K562 (cell line): ENCODE measurements around the gene ARHGAP15. TPM values are rescaled to one million over a fixed set of nuclear protein-coding genes. Genes with fewer than 3 reads are reported as not detected.

Experiments
- ARHGAP35 ChIP-seq: fragments of 450-650 bp; IDR thresholded peaks from 2 replicates; pipeline ENCODE4 v1.6.1; 2018; ENCODE audit not compliant: partially characterized antibody
- ARNT ChIP-seq, 2 experiments: fragments of 450-650 bp; IDR thresholded peaks; 2 replicates each; pipeline ENCODE4 v1.6.1; 2016; ENCODE audit warnings: mild to moderate bottlenecking in 1 of 2
- ATF6 ChIP-seq: sonication (generic); formaldehyde crosslinking; IDR thresholded peaks from 2 replicates; pipeline ENCODE4 v1.4.0; 2020; ENCODE audit warnings: mild to moderate bottlenecking, missing genetic modification reagents
- BCOR ChIP-seq: fragments of 450-650 bp; IDR thresholded peaks from 2 replicates; pipeline ENCODE4 v1.6.1; 2016
- ESRRB ChIP-seq: fragments of 250-450 bp; sonication (Bioruptor Pico); IDR thresholded peaks from 2 replicates; pipeline ENCODE4 v1.5.0; 2020; ENCODE audit warnings: mild to moderate bottlenecking, moderate library complexity, borderline replicate concordance
- HNRNPH1 ChIP-seq: fragments of 200-400 bp; formaldehyde crosslinking; optimal IDR thresholded peaks from 2 replicates; pipeline ENCODE3; 2017; ENCODE audit warnings: low read depth, mild to moderate bottlenecking, low read length, moderate library complexity
- PML ChIP-seq: IDR thresholded peaks from 2 replicates; pipeline ENCODE4 v1.6.1; 2012; ENCODE audit warnings: low read length, inconsistent platforms
- PTTG1 ChIP-seq: fragments of 450-650 bp; IDR thresholded peaks from 2 replicates; pipeline ENCODE4 v1.6.1; 2016; ENCODE audit warnings: low read depth, mild to moderate bottlenecking, missing genetic modification characterization, missing compliant biosample characterization
- VEZF1 ChIP-seq: fragments of 200-800 bp; sonication (Bioruptor generic); IDR thresholded peaks from 2 replicates; pipeline ENCODE4 v1.6.1; 2017; ENCODE audit warnings: missing genetic modification characterization, missing compliant biosample characterization
- polyA plus RNA-seq, 8 experiments: library from polyadenylated mRNA; depleted of rRNA in 4 of 8; stranded (reverse) in 5 of 8; unstranded in 3 of 8; fragments of >200 nt; fragmentation: Nextera tagmentation in 2 of 8; fragmentation: Illumina TruSeq in 1 of 8; extraction: Ambion mirVana in 2 of 8; extraction: Trizol in 1 of 8; gene quantifications; 2 replicates each; pipeline versions ENCODE4 v1.2.1 to v1.2.3, GENCODE V29; 2011 to 2014; ENCODE audit warnings: inconsistent platforms in 1 of 8, missing spikeins in 1 of 8
- total RNA-seq, 7 experiments: library from RNA; depleted of rRNA in 6 of 7; stranded (reverse); fragments of >200 nt in 6 of 7; fragmentation: Illumina TruSeq in 2 of 7; extraction: Trizol in 2 of 7; gene quantifications; 2 replicates each; pipeline versions ENCODE4 v1.2.1 to v1.2.3, GENCODE V29; 2011 to 2021; ENCODE audit warnings: low replicate concordance in 1 of 7
- TF ChIP-seq, protein P1 (sequence below): fragments of 250-450 bp; sonication (Bioruptor Pico); IDR thresholded peaks from 2 replicates; pipeline ENCODE4 v1.5.1; 2021; ENCODE audit warnings: mild to moderate bottlenecking

ARHGAP15 gene
- total and polyA plus RNA-seq, 9 of the 15 experiments (the other 6 are each of a cell fraction or from before 2014, with no cell fraction given): 1.5 to 17.9 (median 7.9) TPM

DNA sequence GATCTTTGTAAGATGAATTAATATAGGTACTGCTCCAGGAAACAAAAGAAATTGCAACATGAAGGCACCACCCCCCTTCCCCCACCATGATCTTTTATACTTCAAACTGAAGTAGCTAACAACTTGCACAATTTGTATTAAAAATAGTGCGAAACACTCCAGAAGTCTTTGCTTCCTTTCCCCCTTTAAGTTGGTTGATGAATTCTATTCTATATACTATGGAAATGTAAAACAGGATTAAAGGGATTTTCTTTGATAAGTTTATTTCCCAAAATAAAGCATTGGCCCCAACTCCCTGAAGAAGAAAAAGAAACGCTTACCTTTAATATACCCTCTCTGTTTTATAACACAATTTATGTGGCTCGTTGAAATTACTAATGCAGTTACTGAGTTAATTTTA is 227.1 kb downstream of the ARHGAP15 start (continued):
- TF ChIP-seq PML (no peak), ESRRB (CRISPR knock-in tag) (no peak), VEZF1 (CRISPR knock-in tag) (no peak), ARHGAP35 (no peak), ATF6 (CRISPR knock-in tag) (no peak), BCOR (no peak), HNRNPH1 (no peak), ARNT (IDR thresholded peaks at IDR 0.05) (no peak), PTTG1 (tag) (no peak)
- TF ChIP-seq, protein P1, sequence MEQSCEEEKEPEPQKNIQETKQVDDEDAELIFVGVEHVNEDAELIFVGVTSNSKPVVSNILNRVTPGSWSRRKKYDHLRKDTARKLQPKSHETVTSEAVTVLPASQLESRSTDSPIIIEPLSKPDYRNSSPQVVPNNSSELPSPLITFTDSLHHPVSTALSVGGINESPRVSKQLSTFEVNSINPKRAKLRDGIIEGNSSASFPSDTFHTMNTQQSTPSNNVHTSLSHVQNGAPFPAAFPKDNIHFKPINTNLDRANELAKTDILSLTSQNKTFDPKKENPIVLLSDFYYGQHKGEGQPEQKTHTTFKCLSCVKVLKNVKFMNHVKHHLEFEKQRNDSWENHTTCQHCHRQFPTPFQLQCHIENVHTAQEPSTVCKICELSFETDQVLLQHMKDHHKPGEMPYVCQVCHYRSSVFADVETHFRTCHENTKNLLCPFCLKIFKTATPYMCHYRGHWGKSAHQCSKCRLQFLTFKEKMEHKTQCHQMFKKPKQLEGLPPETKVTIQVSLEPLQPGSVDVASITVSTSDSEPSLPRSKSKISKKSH (CRISPR knock-in tag): no peak
